Measurements from ENCODE around the gene MAP1B.

MAP1B gene

DNA sequence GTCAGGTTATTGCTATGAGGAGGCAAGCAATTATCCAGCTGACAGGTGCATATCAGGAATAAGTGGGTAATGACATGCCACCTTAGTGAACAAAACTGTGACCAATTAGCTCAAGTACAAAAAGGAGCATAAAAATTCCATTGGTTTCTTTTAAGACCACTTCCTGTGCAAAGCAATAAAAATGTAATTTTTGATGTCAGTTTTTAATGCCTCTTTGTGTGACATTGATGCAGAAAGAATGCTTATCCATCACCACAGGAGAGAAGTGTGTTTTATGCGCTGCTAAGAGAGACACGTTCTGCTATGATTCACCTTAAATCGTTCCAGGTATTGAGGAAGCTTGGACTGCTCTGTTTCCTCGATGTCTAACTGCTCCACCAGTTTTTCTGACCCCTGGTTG is 116.1 kb downstream of the MAP1B start:
- H3K4me3 ChIP-seq = no peak overlapping the region
- no peak overlapping the region for H3K27ac ChIP-seq
- no peak for TF ChIP-seq CTCF (IDR thresholded peaks at IDR 0.05)
- H3K27me3 ChIP-seq = no peaks in the 10 kb centered on the region
- intact Hi-C loops (cut with DNase I; ENCODE audit: low total_unique reads) = no loop called here
- H3K36me3 ChIP-seq = peaks cover 26 to 74% (median 71%) of the 10 kb centered on the region in 3 donors
- H3K4me1 ChIP-seq = peaks cover 0 to 10% (median 0%) of the 10 kb centered on the region in 4 donors
- no peaks in the 10 kb centered on the region for H3K9me3 ChIP-seq
- DNase-seq = no peak

GRCh38 chr5:72224946-72225463 is 117.7 kb downstream of the MAP1B start:
- Histone ChIP-seq H3K4me1 (peaks cover 0 to 10% (median 0%) of the 10 kb centered on the region in 4 donors), H3K27ac (no peak overlapping the region), H3K27me3 (no peaks in the 10 kb centered on the region), H3K36me3 (peaks cover 15 to 62% (median 58%) of the 10 kb centered on the region in 3 donors), H3K4me3 (no peak overlapping the region), H3K9me3 (no peaks in the 10 kb centered on the region)
- no peak for TF ChIP-seq CTCF (IDR thresholded peaks at IDR 0.05)
- intact Hi-C loops (cut with DNase I; ENCODE audit: low total_unique reads) = no loop called here
- DNase-seq = no peak

DNA sequence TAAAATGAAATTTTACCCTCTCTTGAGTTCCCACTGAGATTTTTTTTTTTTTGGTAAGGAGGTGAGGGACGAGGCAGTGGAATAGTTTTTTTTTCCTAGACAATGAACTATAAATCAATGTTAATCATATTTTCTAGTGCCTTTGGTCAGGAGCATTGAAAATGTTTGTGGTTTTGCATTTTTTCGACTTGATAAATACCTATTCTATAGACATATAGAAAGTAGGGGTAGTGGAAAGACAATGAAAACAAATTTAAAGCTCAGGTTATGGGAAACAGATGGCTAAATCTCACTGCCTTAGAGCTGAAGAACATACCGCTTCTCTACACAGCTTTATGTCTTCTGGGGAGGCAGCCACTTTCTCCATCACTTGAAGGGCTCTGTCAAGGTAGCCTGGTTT is 118.5 kb downstream of the MAP1B start:
- peaks cover 8 to 57% (median 51%) of the 10 kb centered on the region in 3 donors for H3K36me3 ChIP-seq
- no peak overlapping the region for H3K27ac ChIP-seq
- no peak overlapping the region for H3K4me3 ChIP-seq
- no peaks in the 10 kb centered on the region for H3K27me3 ChIP-seq
- no peaks in the 10 kb centered on the region for H3K9me3 ChIP-seq
- peaks cover 0 to 10% (median 0%) of the 10 kb centered on the region in 4 donors for H3K4me1 ChIP-seq
- no peak for DNase-seq
- intact Hi-C loops (cut with DNase I; ENCODE audit: low total_unique reads) = no loop called here
- no peak for TF ChIP-seq CTCF (IDR thresholded peaks at IDR 0.05)

DNA sequence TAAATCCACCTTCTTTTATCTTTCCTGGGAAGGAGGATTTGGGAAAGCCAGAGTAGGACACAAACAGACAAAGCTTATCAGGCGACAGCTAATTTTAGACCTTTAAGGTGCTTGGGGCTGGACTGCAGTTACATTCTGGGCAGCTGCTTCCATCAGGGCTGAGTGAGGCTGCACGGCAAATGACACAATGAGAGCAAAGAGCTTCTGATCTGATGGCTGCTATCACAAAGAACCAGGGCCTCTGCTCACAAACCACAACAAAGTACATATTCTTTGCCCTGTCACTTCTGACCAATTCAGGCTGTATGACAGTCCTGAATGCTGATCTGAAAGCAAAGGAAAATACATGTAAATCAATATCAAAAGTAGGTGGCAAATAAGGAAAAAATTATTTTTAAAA is 119.7 kb downstream of the MAP1B start:
- intact Hi-C loops (cut with DNase I; ENCODE audit: low total_unique reads) = no loop called here
- TF ChIP-seq CTCF (IDR thresholded peaks at IDR 0.05) = no peak
- no peaks in the 10 kb centered on the region for H3K9me3 ChIP-seq
- H3K4me1 ChIP-seq = peaks cover 0 to 10% (median 0%) of the 10 kb centered on the region in 4 donors
- H3K27ac ChIP-seq = no peak overlapping the region
- H3K27me3 ChIP-seq = no peaks in the 10 kb centered on the region
- DNase-seq = no peak
- no peak overlapping the region for H3K4me3 ChIP-seq
- peaks cover 4 to 54% (median 39%) of the 10 kb centered on the region in 3 donors for H3K36me3 ChIP-seq

GRCh38 chr5:72228960-72229359 is 121.7 kb downstream of the MAP1B start:
- no peak for TF ChIP-seq CTCF (IDR thresholded peaks at IDR 0.05)
- Histone ChIP-seq H3K27ac (no peak overlapping the region), H3K27me3 (no peaks in the 10 kb centered on the region), H3K4me3 (no peak overlapping the region), H3K4me1 (peaks cover 0 to 15% (median under 1%) of the 10 kb centered on the region in 4 donors), H3K9me3 (no peaks in the 10 kb centered on the region), H3K36me3 (peaks cover 4 to 39% (median 21%) of the 10 kb centered on the region in 3 donors)
- intact Hi-C loops (cut with DNase I; ENCODE audit: low total_unique reads) = no loop called here
- DNase-seq = no peak
